ENCODE measurements around the gene RNPEP. TPM values are rescaled to one million over a fixed set of nuclear protein-coding genes. Genes with fewer than 3 reads are reported as not detected.
A peak's percentile ranks its signal among the peaks of the same experiment; 100 is the strongest.

The RNPEP gene
- total and polyA plus RNA-seq, 2 of the 13 experiments (the other 11 are each of a cell fraction or from before 2014, with no cell fraction given) = 20.6 to 38.4 TPM

GRCh38 chr1:201955009-201955728 is 27.3 kb upstream of the RNPEP start, which contains the start of gene TIMM17A (continued):
- TF ChIP-seq ZNF644 (CRISPR knock-in tag; IDR thresholded peaks at IDR 0.05; ENCODE audit: low read depth) = no peak; the same call in 1 of the 2 replicates
- peak; percentile 63 for TF ChIP-seq HNRNPH1 (optimal IDR thresholded peaks at IDR 0.05; ENCODE audit: low read depth, low read length)
- TF ChIP-seq NBN (conservative IDR thresholded peaks at IDR 0.05) = no peak
- TF ChIP-seq MED8 (CRISPR knock-in tag; IDR thresholded peaks at IDR 0.05; ENCODE audit: insufficient replicate concordance) = peak; percentile 72
- TF ChIP-seq MXD1 (CRISPR knock-in tag; IDR thresholded peaks at IDR 0.05) = 0 out of 2 replicates have a peak, but pooled peaks have one; percentile 78
- TF ChIP-seq FOXK1 (CRISPR knock-in tag; IDR thresholded peaks at IDR 0.05; ENCODE audit: borderline replicate concordance, low read depth) = peak; percentile 35; the same call in 1 of the 2 replicates
- TF ChIP-seq STAT6 (CRISPR knock-in tag; IDR thresholded peaks at IDR 0.05; ENCODE audit: borderline replicate concordance) = 0 out of 2 replicates have a peak, but pooled peaks have one; percentile 16
- TF ChIP-seq ZBTB40 (IDR thresholded peaks at IDR 0.05) = no peak
- TF ChIP-seq ZBTB40 (CRISPR knock-in tag; IDR thresholded peaks at IDR 0.05) = no peak
- peak; percentile 61; the same call in 1 of the 2 replicates for TF ChIP-seq ZNF772 (CRISPR knock-in tag; IDR thresholded peaks at IDR 0.05)
- TF ChIP-seq TRAFD1 (CRISPR knock-in tag; IDR thresholded peaks at IDR 0.05; ENCODE audit: borderline replicate concordance) = no peak
- no peak for TF ChIP-seq TOE1 (CRISPR knock-in tag; IDR thresholded peaks at IDR 0.05)
- TF ChIP-seq ELF4 (CRISPR knock-in tag; IDR thresholded peaks at IDR 0.05; ENCODE audit: borderline replicate concordance) = no peak; the same call in 1 of the 2 replicates
- TF ChIP-seq DR1 (CRISPR knock-in tag; IDR thresholded peaks at IDR 0.05) = peak; percentile 74; the same call in 1 of the 2 replicates
- no peak for TF ChIP-seq ATF1 (CRISPR knock-in tag; IDR thresholded peaks at IDR 0.05)

Data from HepG2 (cell line).